K562 (cell line): ENCODE data around the gene SLC37A4. TPM values are rescaled to one million over a fixed set of nuclear protein-coding genes. Genes with fewer than 3 reads are reported as not detected.
A peak's percentile ranks its signal among the peaks of the same experiment; 100 is the strongest.

Experiments
- ATF4 ChIP-seq: fragments of 450-650 bp; formaldehyde crosslinking; IDR thresholded peaks from 2 replicates; pipeline ENCODE4 v1.4.0; 2022; ENCODE audit warnings: mild to moderate bottlenecking, moderate library complexity
- CREBBP ChIP-seq: IDR thresholded peaks from one replicate; pipeline ENCODE4 v1.6.1; 2012; ENCODE audit warnings: low read depth, mild to moderate bottlenecking, control low read depth, inconsistent platforms, low read length
- FOXM1 ChIP-seq, 2 experiments: fragments of 450-650 bp in 1 of 2; sonication (generic) in 1 of 2; formaldehyde crosslinking in 1 of 2; IDR thresholded peaks; 2 replicates each; pipeline versions ENCODE4 v1.6.1 to v1.9.0; 2017 to 2022; ENCODE audit warnings: low read depth in 2 of 2, mild to moderate bottlenecking in 2 of 2, missing genetic modification reagents in 1 of 2, moderate library complexity in 1 of 2
- HDAC1 ChIP-seq, 2 experiments: fragments of 450-650 bp; IDR thresholded peaks; 2 replicates each; pipeline ENCODE4 v1.6.1; 2016 to 2017; ENCODE audit warnings: inconsistent platforms in 1 of 2, mild to moderate bottlenecking in 1 of 2, moderate library complexity in 1 of 2
- HMG20B ChIP-seq: fragments of 250-450 bp; sonication (Bioruptor Pico); IDR thresholded peaks from 2 replicates; pipeline ENCODE4 v1.5.0; 2021; ENCODE audit warnings: mild to moderate bottlenecking
- IRF1 ChIP-seq: sonication (generic); formaldehyde crosslinking; IDR thresholded peaks from 2 replicates; pipeline ENCODE4 v1.8.0; 2022; ENCODE audit warnings: missing genetic modification reagents, mild to moderate bottlenecking, borderline replicate concordance
- KDM4B ChIP-seq, 2 experiments: fragments of 450-650 bp in 1 of 2; sonication (generic) in 1 of 2; IDR thresholded peaks; 2 replicates each; pipeline ENCODE4 v1.6.1; 2016 to 2017; ENCODE audit warnings: borderline replicate concordance in 2 of 2, antibody characterized with exemption in 1 of 2, low read depth in 1 of 2, mild to moderate bottlenecking in 1 of 2
- MYC ChIP-seq, 2 experiments: fragments of 250-450 bp in 1 of 2; sonication (Bioruptor Pico) in 1 of 2; IDR thresholded peaks; 2 replicates each; pipeline versions ENCODE4 v1.5.1 to v1.6.1; 2012 to 2021; ENCODE audit warnings: low read depth in 2 of 2, borderline replicate concordance in 1 of 2, improper control_type of control experiment in 1 of 2, low read length in 1 of 2, mild to moderate bottlenecking in 1 of 2, moderate library complexity in 1 of 2
- NCOA4 ChIP-seq: fragments of 450-650 bp; IDR thresholded peaks from 2 replicates; pipeline ENCODE4 v1.6.1; 2018; ENCODE audit warnings: mild to moderate bottlenecking; ENCODE audit not compliant: partially characterized antibody
- PKNOX1 ChIP-seq: fragments of 450-650 bp; IDR thresholded peaks from 2 replicates; pipeline ENCODE4 v1.6.1; 2016
- RAD51 ChIP-seq: fragments of 450-650 bp; IDR thresholded peaks from 2 replicates; pipeline ENCODE4 v1.7.1; 2016; ENCODE audit warnings: low read depth, mild to moderate bottlenecking, borderline replicate concordance
- RCOR1 ChIP-seq, 2 experiments: IDR thresholded peaks; 2 replicates each; pipeline ENCODE4 v1.6.1; 2012; ENCODE audit warnings: low read depth in 2 of 2, low read length in 2 of 2, borderline replicate concordance in 1 of 2, improper control_type of control experiment in 1 of 2
- SIN3B ChIP-seq: fragments of 450-650 bp; IDR thresholded peaks from 2 replicates; pipeline ENCODE4 v1.6.1; 2017; ENCODE audit warnings: low read depth, mild to moderate bottlenecking, moderate library complexity
- TAF9B ChIP-seq: fragments of 450-650 bp; IDR thresholded peaks from 2 replicates; pipeline ENCODE4 v1.6.1; 2018; ENCODE audit warnings: mild to moderate bottlenecking; ENCODE audit not compliant: partially characterized antibody
- TOE1 ChIP-seq, 2 experiments: fragments of 450-650 bp in 1 of 2; sonication (generic) in 1 of 2; formaldehyde crosslinking in 1 of 2; IDR thresholded peaks; 2 replicates each; pipeline versions ENCODE4 v1.7.1 to v1.8.0; 2016 to 2022; ENCODE audit warnings: borderline replicate concordance in 2 of 2, mild to moderate bottlenecking in 2 of 2, antibody characterized with exemption in 1 of 2, inconsistent platforms in 1 of 2, low read depth in 1 of 2, missing genetic modification reagents in 1 of 2, moderate library complexity in 1 of 2
- YY1 ChIP-seq, 3 experiments: IDR thresholded peaks; 2 replicates each; pipeline ENCODE4 v1.6.1; 2011; ENCODE audit warnings: low read length in 2 of 3, mild to moderate bottlenecking in 2 of 3, moderate library complexity in 2 of 3, borderline replicate concordance in 1 of 3, control low read depth in 1 of 3, low read depth in 1 of 3; ENCODE audit not compliant: insufficient read depth in 3 of 3, insufficient replicate concordance in 2 of 3, control insufficient read depth in 1 of 3, insufficient read length in 1 of 3; ENCODE audit errors: extremely low read depth in 1 of 3
- ZNF174 ChIP-seq: fragments of 250-450 bp; sonication (Bioruptor Pico); IDR thresholded peaks from 2 replicates; pipeline ENCODE4 v1.4.0; 2020; ENCODE audit warnings: mild to moderate bottlenecking
- ZNF398 ChIP-seq: fragments of 250-450 bp; sonication (Bioruptor Pico); IDR thresholded peaks from 2 replicates; pipeline ENCODE4 v1.8.0; 2021; ENCODE audit warnings: moderate library complexity, mild to moderate bottlenecking, inconsistent platforms
- ZNF589 ChIP-seq: fragments of 200-800 bp; sonication (Bioruptor generic); IDR thresholded peaks from 2 replicates; pipeline ENCODE4 v1.6.1; 2016; ENCODE audit warnings: low read depth, missing genetic modification characterization, missing compliant biosample characterization
- polyA plus RNA-seq, 8 experiments: library from polyadenylated mRNA; depleted of rRNA in 4 of 8; stranded (reverse) in 5 of 8; unstranded in 3 of 8; fragments of >200 nt; fragmentation: Nextera tagmentation in 2 of 8; fragmentation: Illumina TruSeq in 1 of 8; extraction: Ambion mirVana in 2 of 8; extraction: Trizol in 1 of 8; gene quantifications; 2 replicates each; pipeline versions ENCODE4 v1.2.1 to v1.2.3, GENCODE V29; 2011 to 2014; ENCODE audit warnings: inconsistent platforms in 1 of 8, missing spikeins in 1 of 8
- total RNA-seq, 7 experiments: library from RNA; depleted of rRNA in 6 of 7; stranded (reverse); fragments of >200 nt in 6 of 7; fragmentation: Illumina TruSeq in 2 of 7; extraction: Trizol in 2 of 7; gene quantifications; 2 replicates each; pipeline versions ENCODE4 v1.2.1 to v1.2.3, GENCODE V29; 2011 to 2021; ENCODE audit warnings: low replicate concordance in 1 of 7

The SLC37A4 gene
- total and polyA plus RNA-seq, 9 of the 15 experiments (the other 6 are each of a cell fraction or from before 2014, with no cell fraction given), result 24.7 to 73.9 (median 40.7) TPM

- TF ChIP-seq FOXM1 (IDR thresholded peaks at IDR 0.05; ENCODE audit: low read depth) (no peak), FOXM1 (CRISPR knock-in tag; IDR thresholded peaks at IDR 0.05; ENCODE audit: low read depth) (0 out of 2 replicates have a peak, but pooled peaks have one; percentile 33), CREBBP (no peak), TOE1 (IDR thresholded peaks at IDR 0.05; ENCODE audit: borderline replicate concordance) (peak; percentile 99), TOE1 (CRISPR knock-in tag; IDR thresholded peaks at IDR 0.05; ENCODE audit: borderline replicate concordance, low read depth) (no peak), ZNF589 (no peak), RAD51 (peak; percentile 99), NCOA4 (no peak), SIN3B (peak; percentile 98), ZNF174 (CRISPR knock-in tag) (no peak), IRF1 (CRISPR knock-in tag) (no peak), YY1 (IDR thresholded peaks at IDR 0.05; ENCODE audit: borderline replicate concordance in 1 of 3, control insufficient read depth in 1 of 3, extremely low read depth in 1 of 3, insufficient read depth in 3 of 3, insufficient read length in 1 of 3, insufficient replicate concordance in 2 of 3, low read depth in 1 of 3, low read length in 2 of 3) (peak; percentile 87 to 99 (median 97)), ATF4 (CRISPR knock-in tag) (no peak), ZNF398 (CRISPR knock-in tag) (no peak), MYC (IDR thresholded peaks at IDR 0.05; ENCODE audit: low read depth, low read length) (peak; percentile 78), MYC (CRISPR knock-in tag; IDR thresholded peaks at IDR 0.05; ENCODE audit: borderline replicate concordance, low read depth) (peak; percentile 36; the same call in 1 of the 2 replicates), KDM4B (IDR thresholded peaks at IDR 0.05; ENCODE audit: borderline replicate concordance in 2 of 2, low read depth in 1 of 2) (peak in 1 of 2 experiments; percentile 60; a peak in 1 of 4 replicates), HDAC1 (IDR thresholded peaks at IDR 0.05) (peak in 1 of 2 experiments; percentile 95; a peak in 2 of 4 replicates), RCOR1 (IDR thresholded peaks at IDR 0.05; ENCODE audit: borderline replicate concordance in 1 of 2, low read depth in 2 of 2, low read length in 2 of 2) (peak in 1 of 2 experiments; percentile 64; a peak in 2 of 4 replicates), TAF9B (peak; percentile 82), PKNOX1 (peak; percentile 82), HMG20B (CRISPR knock-in tag) (no peak)
Measured at GRCh38 chr11:119067371-119068222, 36.9 kb upstream of the SLC37A4 start, which contains the start of gene VPS11 (continued).
